Tibial nerve (tissue), 4 donors: ENCODE data around the gene PARD6B.

Experiments
- EP300 ChIP-seq, 2 donors: sonication (generic); formaldehyde crosslinking; IDR thresholded peaks; one replicate each; pipeline ENCODE4 v1.6.1; 2017; ENCODE audit warnings: antibody characterized with exemption in 2 of 2, mild to moderate bottlenecking in 1 of 2
- POLR2A ChIP-seq, 2 donors: fragments of 450-650 bp; IDR thresholded peaks; one replicate each; pipeline ENCODE4 v1.6.1; 2017; ENCODE audit warnings: antibody characterized with exemption in 2 of 2, mild to moderate bottlenecking in 2 of 2, moderate library complexity in 2 of 2
- TF ChIP-seq, protein P1 (sequence below), 5 experiments: fragments of 200-600 bp in 3 of 5; fragments of 450-650 bp in 2 of 5; sonication (generic) in 3 of 5; IDR thresholded peaks; one replicate each; pipeline ENCODE4 v1.5.1; 2016 to 2019; ENCODE audit warnings: antibody characterized with exemption in 5 of 5, mild to moderate bottlenecking in 3 of 5, moderate library complexity in 2 of 5

GRCh38 chr20:50743087-50743486 is 11.7 kb downstream of the PARD6B start:
- TF ChIP-seq, protein P1, sequence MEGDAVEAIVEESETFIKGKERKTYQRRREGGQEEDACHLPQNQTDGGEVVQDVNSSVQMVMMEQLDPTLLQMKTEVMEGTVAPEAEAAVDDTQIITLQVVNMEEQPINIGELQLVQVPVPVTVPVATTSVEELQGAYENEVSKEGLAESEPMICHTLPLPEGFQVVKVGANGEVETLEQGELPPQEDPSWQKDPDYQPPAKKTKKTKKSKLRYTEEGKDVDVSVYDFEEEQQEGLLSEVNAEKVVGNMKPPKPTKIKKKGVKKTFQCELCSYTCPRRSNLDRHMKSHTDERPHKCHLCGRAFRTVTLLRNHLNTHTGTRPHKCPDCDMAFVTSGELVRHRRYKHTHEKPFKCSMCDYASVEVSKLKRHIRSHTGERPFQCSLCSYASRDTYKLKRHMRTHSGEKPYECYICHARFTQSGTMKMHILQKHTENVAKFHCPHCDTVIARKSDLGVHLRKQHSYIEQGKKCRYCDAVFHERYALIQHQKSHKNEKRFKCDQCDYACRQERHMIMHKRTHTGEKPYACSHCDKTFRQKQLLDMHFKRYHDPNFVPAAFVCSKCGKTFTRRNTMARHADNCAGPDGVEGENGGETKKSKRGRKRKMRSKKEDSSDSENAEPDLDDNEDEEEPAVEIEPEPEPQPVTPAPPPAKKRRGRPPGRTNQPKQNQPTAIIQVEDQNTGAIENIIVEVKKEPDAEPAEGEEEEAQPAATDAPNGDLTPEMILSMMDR (IDR thresholded peaks at IDR 0.05), result no peak
- no peak for TF ChIP-seq POLR2A (IDR thresholded peaks at IDR 0.05)
- TF ChIP-seq EP300 (IDR thresholded peaks at IDR 0.05), result no peak
